Measurements from ENCODE around the gene NCAN. TPM values are rescaled to one million over a fixed set of nuclear protein-coding genes. Genes with fewer than 3 reads are reported as not detected.
"Not testable (repeated sequence)": the region's sequence is repeated elsewhere in the genome, so short reads cannot be mapped to it uniquely, and the experiment has no call there.

Gene NCAN
- polyA plus RNA-seq, 3 donors: 0.01 to 0.07 (median 0.03) TPM

- DNase-seq (ENCODE audit: low read depth in 3 of 3, low spot score in 2 of 3): no peak
Measured at GRCh38 chr19:19192910-19193423, 18.8 kb upstream of the NCAN start.

GRCh38 chr19:19193926-19194325 is 17.8 kb upstream of the NCAN start:
- DNase-seq (ENCODE audit: low read depth in 3 of 3, low spot score in 2 of 3): no peak

GRCh38 chr19:19201697-19202630 is 9.8 kb upstream of the NCAN start:
- DNase-seq (ENCODE audit: low read depth in 3 of 3, low spot score in 2 of 3): no peak

GRCh38 chr19:19202707-19203011 is 9.1 kb upstream of the NCAN start:
- DNase-seq (ENCODE audit: low read depth in 3 of 3, low spot score in 2 of 3): no peak

- DNase-seq (ENCODE audit: low read depth in 3 of 3, low spot score in 2 of 3): peak; percentile 67 to 78 (median 72)
Measured at GRCh38 chr19:19203012-19203856, 8.5 kb upstream of the NCAN start, which contains the start of gene NR2C2AP. TSS of gene NR2C2AP (minus strand) at chr19:19203414. CDS start at chr19:19203060, 354 bp downstream.

- DNase-seq (ENCODE audit: low read depth in 3 of 3, low spot score in 2 of 3): no peak
Measured at GRCh38 chr19:19204181-19204580, 7.6 kb upstream of the NCAN start.

- DNase-seq (ENCODE audit: low read depth in 3 of 3, low spot score in 2 of 3): no peak
Measured at GRCh38 chr19:19205416-19206410, 6.0 kb upstream of the NCAN start.

- DNase-seq (ENCODE audit: low read depth in 3 of 3, low spot score in 2 of 3): no peak
Measured at GRCh38 chr19:19206938-19207337, 4.8 kb upstream of the NCAN start.

GRCh38 chr19:19207637-19208572 is 3.9 kb upstream of the NCAN start:
- DNase-seq (ENCODE audit: low read depth in 3 of 3, low spot score in 2 of 3): no peak

GRCh38 chr19:19209372-19209771 is 2.4 kb upstream of the NCAN start:
- no peak for DNase-seq (ENCODE audit: low read depth in 3 of 3, low spot score in 2 of 3)

GRCh38 chr19:19212916-19213315 is 1.2 kb downstream of the NCAN start:
- DNase-seq (ENCODE audit: low read depth in 3 of 3, low spot score in 2 of 3): no peak

GRCh38 chr19:19213426-19214158 is 1.8 kb downstream of the NCAN start:
- no peak for DNase-seq (ENCODE audit: low read depth in 3 of 3, low spot score in 2 of 3)

GRCh38 chr19:19214159-19214490 is 2.4 kb downstream of the NCAN start:
- DNase-seq (ENCODE audit: low read depth in 3 of 3, low spot score in 2 of 3): no peak

GRCh38 chr19:19214892-19215291 is 3.1 kb downstream of the NCAN start:
- no peak for DNase-seq (ENCODE audit: low read depth in 3 of 3, low spot score in 2 of 3)

- DNase-seq (ENCODE audit: low read depth in 3 of 3, low spot score in 2 of 3): no peak
Measured at GRCh38 chr19:19215792-19216191, 4.0 kb downstream of the NCAN start.

GRCh38 chr19:19217099-19217498 is 5.3 kb downstream of the NCAN start:
- no peak for DNase-seq (ENCODE audit: low read depth in 3 of 3, low spot score in 2 of 3)

- no peak for DNase-seq (ENCODE audit: low read depth in 3 of 3, low spot score in 2 of 3)
Measured at GRCh38 chr19:19218911-19219310, 7.2 kb downstream of the NCAN start.

- DNase-seq (ENCODE audit: low read depth in 3 of 3, low spot score in 2 of 3): not testable (repeated sequence)
Measured at GRCh38 chr19:19221000-19221399, 9.2 kb downstream of the NCAN start.

- no peak for DNase-seq (ENCODE audit: low read depth in 3 of 3, low spot score in 2 of 3)
Measured at GRCh38 chr19:19223060-19223459, 11.3 kb downstream of the NCAN start.

Data from right renal cortex interstitium (tissue), 3 donors.